NT2/D1 (cell line): Measurements from ENCODE around the gene CNPPD1.

Experiments used
- YY1 ChIP-seq: IDR thresholded peaks from 2 replicates; pipeline ENCODE4 v1.6.1; 2011; ENCODE audit not compliant: insufficient read length, insufficient read depth
- ZNF274 ChIP-seq: IDR thresholded peaks from 2 replicates; pipeline ENCODE4 v1.6.1; 2011; ENCODE audit warnings: mild to moderate bottlenecking, low read depth, low read length

DNA sequence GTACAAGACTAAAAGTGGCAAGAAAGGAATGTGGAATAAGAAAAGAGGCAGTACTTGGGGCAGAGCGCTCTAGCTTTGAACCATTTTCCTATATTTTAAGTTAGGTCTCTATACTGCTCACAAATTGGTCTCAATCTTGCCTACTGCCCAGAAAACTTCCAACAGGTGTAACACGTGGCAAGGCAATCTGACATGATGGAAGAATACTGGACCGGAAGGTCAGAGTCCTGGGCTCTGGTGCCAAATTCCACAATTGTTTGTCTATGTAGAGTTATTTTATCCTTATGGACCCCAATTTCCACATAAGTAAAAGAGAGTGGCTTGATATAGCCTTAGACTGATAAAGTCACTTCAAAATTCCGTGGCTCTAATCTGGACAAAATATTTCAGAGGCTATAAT lies 45.0 kb downstream of the CNPPD1 start:
- TF ChIP-seq YY1 (no peak), ZNF274 (no peak)
